Effector memory CD4-positive, alpha-beta T cell (primary cell): Measurements from ENCODE around the gene PREP.

Experiments used
- DNase-seq, 3 donors: peaks; one replicate each; pipeline ENCODE4 v3.0.0-alpha.2; 2020
- H3K27ac ChIP-seq: 2 replicates; pipeline ENCODE4 v1.7.0; 2013; ENCODE audit warnings: mild to moderate bottlenecking, low read length, moderate library complexity; ENCODE audit not compliant: insufficient read depth, poor library complexity, severe bottlenecking
- H3K27me3 ChIP-seq: replicated peaks from 2 replicates; pipeline ENCODE4 v1.7.0; 2013; ENCODE audit warnings: mild to moderate bottlenecking, low read length; ENCODE audit not compliant: insufficient read depth, control insufficient read depth, poor library complexity, severe bottlenecking
- H3K36me3 ChIP-seq: 2 replicates; pipeline ENCODE4 v1.7.0; 2013; ENCODE audit warnings: mild to moderate bottlenecking, low read length, moderate library complexity; ENCODE audit not compliant: control insufficient read depth, insufficient read depth
- H3K4me1 ChIP-seq: 2 replicates; pipeline ENCODE4 v1.7.0; 2013; ENCODE audit warnings: low read length, mild to moderate bottlenecking; ENCODE audit not compliant: control insufficient read depth, insufficient read depth, poor library complexity, severe bottlenecking
- H3K4me3 ChIP-seq: 2 replicates; pipeline ENCODE4 v1.7.0; 2013; ENCODE audit warnings: low read length, low read depth, mild to moderate bottlenecking; ENCODE audit not compliant: insufficient read depth, poor library complexity, severe bottlenecking
- H3K9me3 ChIP-seq: 2 replicates; pipeline ENCODE4 v1.7.0; 2013; ENCODE audit warnings: mild to moderate bottlenecking, low read length, moderate library complexity; ENCODE audit not compliant: control insufficient read depth

Gene PREP

GRCh38 chr6:105330364-105330763 is 72.5 kb downstream of the PREP start:
- Histone ChIP-seq H3K4me3 (no peak overlapping the region), H3K36me3 (peaks cover 42% of the 10 kb centered on the region)

GRCh38 chr6:105326833-105327770 is 75.8 kb downstream of the PREP start:
- Histone ChIP-seq H3K4me3 (no peak overlapping the region), H3K27ac (no peak overlapping the region), H3K27me3 (no peaks in the 10 kb centered on the region), H3K36me3 (peaks cover 52% of the 10 kb centered on the region), H3K9me3 (no peaks in the 10 kb centered on the region), H3K4me1 (no peaks in the 10 kb centered on the region)
- DNase-seq: no peak

More at GRCh38 chr6:105330364-105330763, 72.5 kb downstream of the PREP start:
- Histone ChIP-seq H3K27me3 (no peaks in the 10 kb centered on the region), H3K27ac (no peak overlapping the region), H3K4me1 (no peaks in the 10 kb centered on the region), H3K9me3 (no peaks in the 10 kb centered on the region)
- no peak for DNase-seq

- H3K4me1 ChIP-seq: no peaks in the 10 kb centered on the region
- H3K4me3 ChIP-seq: no peak overlapping the region
- no peak overlapping the region for H3K27ac ChIP-seq
- no peaks in the 10 kb centered on the region for H3K9me3 ChIP-seq
- DNase-seq: no peak
- peaks cover 50% of the 10 kb centered on the region for H3K36me3 ChIP-seq
- H3K27me3 ChIP-seq: no peaks in the 10 kb centered on the region
These were observed 76.7 kb downstream of the PREP start for GRCh38 chr6:105326216-105326615.

- no peak overlapping the region for H3K27ac ChIP-seq
- H3K27me3 ChIP-seq: no peaks in the 10 kb centered on the region
- DNase-seq: no peak
- H3K36me3 ChIP-seq: peaks cover 49% of the 10 kb centered on the region
- H3K4me1 ChIP-seq: no peaks in the 10 kb centered on the region
- no peak overlapping the region for H3K4me3 ChIP-seq
- no peaks in the 10 kb centered on the region for H3K9me3 ChIP-seq
These were observed 78.4 kb downstream of the PREP start for GRCh38 chr6:105324386-105324950.

- no peak for DNase-seq
- H3K27me3 ChIP-seq: no peaks in the 10 kb centered on the region
- H3K36me3 ChIP-seq: peaks cover 34% of the 10 kb centered on the region
- no peaks in the 10 kb centered on the region for H3K4me1 ChIP-seq
- H3K4me3 ChIP-seq: no peak overlapping the region
- H3K27ac ChIP-seq: no peak overlapping the region
- no peaks in the 10 kb centered on the region for H3K9me3 ChIP-seq
These were observed 80.2 kb downstream of the PREP start for GRCh38 chr6:105322499-105323225.

GRCh38 chr6:105321728-105322127 is 81.2 kb downstream of the PREP start:
- Histone ChIP-seq H3K4me1 (no peaks in the 10 kb centered on the region), H3K9me3 (no peaks in the 10 kb centered on the region), H3K4me3 (no peak overlapping the region), H3K36me3 (peaks cover 38% of the 10 kb centered on the region), H3K27me3 (no peaks in the 10 kb centered on the region), H3K27ac (no peak overlapping the region)
- no peak for DNase-seq

GRCh38 chr6:105321207-105321606 is 81.7 kb downstream of the PREP start:
- no peaks in the 10 kb centered on the region for H3K9me3 ChIP-seq
- peaks cover 36% of the 10 kb centered on the region for H3K36me3 ChIP-seq
- no peak overlapping the region for H3K27ac ChIP-seq
- H3K4me3 ChIP-seq: no peak overlapping the region
- no peaks in the 10 kb centered on the region for H3K4me1 ChIP-seq
- H3K27me3 ChIP-seq: no peaks in the 10 kb centered on the region
- DNase-seq: no peak

- no peaks in the 10 kb centered on the region for H3K4me1 ChIP-seq
- no peak overlapping the region for H3K4me3 ChIP-seq
- H3K36me3 ChIP-seq: peaks cover 32% of the 10 kb centered on the region
- H3K9me3 ChIP-seq: no peaks in the 10 kb centered on the region
- H3K27ac ChIP-seq: no peak overlapping the region
- no peak for DNase-seq
- H3K27me3 ChIP-seq: no peaks in the 10 kb centered on the region
These were observed 82.1 kb downstream of the PREP start for GRCh38 chr6:105320765-105321164.

GRCh38 chr6:105320271-105320670 is 82.6 kb downstream of the PREP start:
- H3K27ac ChIP-seq: no peak overlapping the region

GRCh38 chr6:105319331-105319730 is 83.6 kb downstream of the PREP start:
- no peak overlapping the region for H3K27ac ChIP-seq
- H3K4me3 ChIP-seq: no peak overlapping the region
- H3K27me3 ChIP-seq: no peaks in the 10 kb centered on the region
- no peaks in the 10 kb centered on the region for H3K9me3 ChIP-seq
- no peak for DNase-seq
- no peaks in the 10 kb centered on the region for H3K4me1 ChIP-seq
- H3K36me3 ChIP-seq: peaks cover 35% of the 10 kb centered on the region

More at GRCh38 chr6:105320271-105320670, 82.6 kb downstream of the PREP start:
- H3K4me3 ChIP-seq: no peak overlapping the region
- no peak for DNase-seq
- no peaks in the 10 kb centered on the region for H3K9me3 ChIP-seq
- no peaks in the 10 kb centered on the region for H3K4me1 ChIP-seq
- no peaks in the 10 kb centered on the region for H3K27me3 ChIP-seq
- peaks cover 33% of the 10 kb centered on the region for H3K36me3 ChIP-seq
